Fibroblast of lung (primary cell): ENCODE measurements around the gene DNM3. TPM values are rescaled to one million over a fixed set of nuclear protein-coding genes. Genes with fewer than 3 reads are reported as not detected.

Experiments
- DNase-seq, 2 donors: peaks; one replicate each; pipeline versions ENCODE4 v3.0.0 to v3.0.0-alpha.2; 2010; ENCODE audit warnings: low read depth in 2 of 2
- H2AFZ ChIP-seq: 2 replicates; pipeline ENCODE4 v1.5.1; 2012; ENCODE audit warnings: low read length, control low read depth, inconsistent platforms
- H3K27ac ChIP-seq: 2 replicates; pipeline ENCODE4 v1.5.1; 2011; ENCODE audit warnings: low read length, control low read depth; ENCODE audit not compliant: insufficient read depth
- H3K27me3 ChIP-seq: 2 replicates; pipeline ENCODE4 v1.5.1; 2011; ENCODE audit warnings: mild to moderate bottlenecking, low read length; ENCODE audit not compliant: control insufficient read depth, insufficient read depth
- H3K36me3 ChIP-seq: 2 replicates; pipeline ENCODE4 v1.5.1; 2011; ENCODE audit warnings: low read length; ENCODE audit not compliant: control insufficient read depth, insufficient read depth
- H3K4me1 ChIP-seq: 2 replicates; pipeline ENCODE4 v1.5.1; 2011; ENCODE audit warnings: low read length; ENCODE audit not compliant: control insufficient read depth, insufficient read depth; ENCODE audit errors: extremely low read depth
- H3K4me2 ChIP-seq: 2 replicates; pipeline ENCODE4 v1.5.1; 2011; ENCODE audit warnings: low read length, control low read depth; ENCODE audit not compliant: insufficient read depth; ENCODE audit errors: extremely low read depth
- H3K4me3 ChIP-seq, 4 experiments: fragments of 200-600 bp in 1 of 4; sonication (generic) in 1 of 4; replicated peaks in 1 of 4; 2 replicates each; pipeline ENCODE4 v1.5.1; 2011 to 2016; ENCODE audit warnings: low read length in 4 of 4, low read depth in 3 of 4, mild to moderate bottlenecking in 3 of 4, control low read depth in 2 of 4, inconsistent platforms in 1 of 4, mixed read lengths in 1 of 4; ENCODE audit not compliant: insufficient read depth in 1 of 4; ENCODE audit errors: control extremely low read depth in 1 of 4
- H3K79me2 ChIP-seq: 2 replicates; pipeline ENCODE4 v1.5.1; 2012; ENCODE audit warnings: mild to moderate bottlenecking, low read length, inconsistent platforms; ENCODE audit not compliant: control insufficient read depth, insufficient read depth
- H3K9ac ChIP-seq: 2 replicates; pipeline ENCODE4 v1.5.1; 2011; ENCODE audit warnings: mild to moderate bottlenecking, low read length, control low read depth; ENCODE audit not compliant: insufficient read depth
- H3K9me3 ChIP-seq: 2 replicates; pipeline ENCODE4 v1.5.1; 2012; ENCODE audit warnings: low read depth, low read length; ENCODE audit not compliant: control insufficient read depth, insufficient read depth
- H4K20me1 ChIP-seq: 2 replicates; pipeline ENCODE4 v1.5.1; 2011; ENCODE audit warnings: low read length; ENCODE audit not compliant: control insufficient read depth, insufficient read depth; ENCODE audit errors: extremely low read depth
- EZH2 ChIP-seq: IDR thresholded peaks from 2 replicates; pipeline ENCODE4 v1.5.1; 2012; ENCODE audit warnings: low read length, control low read depth, mild to moderate bottlenecking; ENCODE audit errors: missing control alignments
- polyA plus RNA-seq, 2 donors: library from polyadenylated mRNA; depleted of rRNA in 1 of 2; stranded (reverse) in 1 of 2; unstranded in 1 of 2; fragments of >200 nt; gene quantifications; 2 replicates each; pipeline ENCODE4 v1.2.1, GENCODE V29; 2011 to 2012; ENCODE audit warnings: missing spikeins in 1 of 2
- total RNA-seq: library from RNA; depleted of rRNA; stranded (reverse); fragments of >200 nt; gene quantifications from 2 replicates; pipeline ENCODE4 v1.2.1, GENCODE V29; 2014
- TF ChIP-seq, protein P1 (sequence below), 2 donors: IDR thresholded peaks in 1 of 2; conservative IDR thresholded peaks in 1 of 2; 1 replicate in 1 of 2; 2 replicates in 1 of 2; pipeline ENCODE4 v1.5.1; 2011 to 2012; ENCODE audit warnings: low read length in 2 of 2, control low read depth in 1 of 2, inconsistent platforms in 1 of 2, low read depth in 1 of 2, mild to moderate bottlenecking in 1 of 2

The DNM3 gene
- total and polyA plus RNA-seq, 2 donors (not counting 1 experiment from before 2014, with no cell fraction given), result 1.6 to 3.6 TPM

DNA sequence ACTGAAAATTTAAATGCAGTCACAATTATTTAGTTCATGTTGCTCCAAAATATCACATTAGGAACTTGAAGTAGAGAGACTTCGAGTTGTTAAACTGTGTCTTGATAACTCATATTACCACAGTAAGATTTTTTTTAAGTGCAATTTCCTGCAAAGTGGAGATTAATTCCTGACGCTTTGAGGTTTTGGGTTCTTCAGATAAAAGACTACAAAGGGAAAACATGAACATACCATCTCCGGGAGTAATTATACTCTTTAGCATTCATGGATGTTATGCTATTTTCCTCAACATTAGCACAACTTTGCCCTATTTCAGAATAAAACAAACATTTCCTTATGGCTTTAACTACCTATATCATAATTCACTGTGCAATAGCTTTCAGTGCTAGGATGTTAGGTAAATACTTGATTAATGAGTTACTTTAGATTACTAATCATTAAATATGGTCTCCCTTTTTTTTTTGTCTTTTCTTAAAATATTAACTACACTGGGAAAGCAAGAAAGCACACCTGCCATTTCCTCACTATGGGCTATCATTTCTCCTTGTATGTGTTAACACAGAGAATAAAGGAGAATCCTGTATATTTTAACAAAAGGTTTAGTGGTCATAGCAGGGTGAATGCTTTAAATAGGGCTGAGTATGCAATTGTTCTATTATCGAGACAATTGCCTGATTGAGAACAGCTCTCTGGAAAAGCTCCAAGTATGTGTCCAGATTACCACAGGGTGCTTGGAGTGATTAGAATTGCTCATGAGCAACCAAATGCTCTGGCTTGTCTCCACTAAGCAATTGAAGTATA lies 326.7 kb downstream of the DNM3 start:
- Histone ChIP-seq H3K36me3 (no peaks in the 10 kb centered on the region), H3K4me2 (peak overlapping the region; percentile 18), H3K27ac (no peak overlapping the region), H4K20me1 (no peaks in the 10 kb centered on the region), H2AFZ (no peak overlapping the region), H3K4me1 (peaks cover 9% of the 10 kb centered on the region), H3K79me2 (no peaks in the 10 kb centered on the region), H3K9ac (no peak overlapping the region), H3K4me3 (no peak overlapping the region), H3K9me3 (no peaks in the 10 kb centered on the region), H3K27me3 (no peaks in the 10 kb centered on the region)
- DNase-seq, result peak; percentile 85 to 96
- TF ChIP-seq EZH2, result no peak
- TF ChIP-seq, protein P1, sequence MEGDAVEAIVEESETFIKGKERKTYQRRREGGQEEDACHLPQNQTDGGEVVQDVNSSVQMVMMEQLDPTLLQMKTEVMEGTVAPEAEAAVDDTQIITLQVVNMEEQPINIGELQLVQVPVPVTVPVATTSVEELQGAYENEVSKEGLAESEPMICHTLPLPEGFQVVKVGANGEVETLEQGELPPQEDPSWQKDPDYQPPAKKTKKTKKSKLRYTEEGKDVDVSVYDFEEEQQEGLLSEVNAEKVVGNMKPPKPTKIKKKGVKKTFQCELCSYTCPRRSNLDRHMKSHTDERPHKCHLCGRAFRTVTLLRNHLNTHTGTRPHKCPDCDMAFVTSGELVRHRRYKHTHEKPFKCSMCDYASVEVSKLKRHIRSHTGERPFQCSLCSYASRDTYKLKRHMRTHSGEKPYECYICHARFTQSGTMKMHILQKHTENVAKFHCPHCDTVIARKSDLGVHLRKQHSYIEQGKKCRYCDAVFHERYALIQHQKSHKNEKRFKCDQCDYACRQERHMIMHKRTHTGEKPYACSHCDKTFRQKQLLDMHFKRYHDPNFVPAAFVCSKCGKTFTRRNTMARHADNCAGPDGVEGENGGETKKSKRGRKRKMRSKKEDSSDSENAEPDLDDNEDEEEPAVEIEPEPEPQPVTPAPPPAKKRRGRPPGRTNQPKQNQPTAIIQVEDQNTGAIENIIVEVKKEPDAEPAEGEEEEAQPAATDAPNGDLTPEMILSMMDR (conservative IDR thresholded peaks at IDR 0.05 in 1 of 2, IDR thresholded peaks at IDR 0.05 in 1 of 2; ENCODE audit: low read depth in 1 of 2, low read length in 2 of 2), result no peak

GRCh38 chr1:172168597-172168872 lies 327.2 kb downstream of the DNM3 start:
- Histone ChIP-seq H3K4me2 (peak overlapping the region; percentile 18), H3K36me3 (no peaks in the 10 kb centered on the region), H3K4me3 (no peak overlapping the region), H4K20me1 (no peaks in the 10 kb centered on the region), H3K9ac (no peak overlapping the region), H2AFZ (no peak overlapping the region), H3K9me3 (no peaks in the 10 kb centered on the region), H3K4me1 (peaks cover 10% of the 10 kb centered on the region), H3K27ac (no peak overlapping the region), H3K79me2 (no peaks in the 10 kb centered on the region), H3K27me3 (no peaks in the 10 kb centered on the region)
- no peak for DNase-seq
- TF ChIP-seq EZH2, result no peak
- TF ChIP-seq, protein P1 (conservative IDR thresholded peaks at IDR 0.05 in 1 of 2, IDR thresholded peaks at IDR 0.05 in 1 of 2; ENCODE audit: low read depth in 1 of 2, low read length in 2 of 2), result no peak

GRCh38 chr1:172169836-172170235 lies 328.5 kb downstream of the DNM3 start:
- H4K20me1 ChIP-seq, result no peaks in the 10 kb centered on the region
- TF ChIP-seq, protein P1 (conservative IDR thresholded peaks at IDR 0.05 in 1 of 2, IDR thresholded peaks at IDR 0.05 in 1 of 2; ENCODE audit: low read depth in 1 of 2, low read length in 2 of 2), result no peak
- no peak overlapping the region for H3K27ac ChIP-seq
- no peaks in the 10 kb centered on the region for H3K36me3 ChIP-seq
- DNase-seq, result no peak
- no peak overlapping the region for H3K4me3 ChIP-seq
- peaks cover 10% of the 10 kb centered on the region for H3K4me1 ChIP-seq
- no peak overlapping the region for H2AFZ ChIP-seq
- H3K79me2 ChIP-seq, result no peaks in the 10 kb centered on the region
- H3K9ac ChIP-seq, result no peak overlapping the region
- no peak overlapping the region for H3K4me2 ChIP-seq
- H3K9me3 ChIP-seq, result no peaks in the 10 kb centered on the region
- no peaks in the 10 kb centered on the region for H3K27me3 ChIP-seq
